ENCODE measurements around the gene MTFMT. TPM values are rescaled to one million over a fixed set of nuclear protein-coding genes. Genes with fewer than 3 reads are reported as not detected.

The MTFMT gene
- total and polyA plus RNA-seq, 4 donors, result 6.8 to 14.7 (median 8.4) TPM

DNA sequence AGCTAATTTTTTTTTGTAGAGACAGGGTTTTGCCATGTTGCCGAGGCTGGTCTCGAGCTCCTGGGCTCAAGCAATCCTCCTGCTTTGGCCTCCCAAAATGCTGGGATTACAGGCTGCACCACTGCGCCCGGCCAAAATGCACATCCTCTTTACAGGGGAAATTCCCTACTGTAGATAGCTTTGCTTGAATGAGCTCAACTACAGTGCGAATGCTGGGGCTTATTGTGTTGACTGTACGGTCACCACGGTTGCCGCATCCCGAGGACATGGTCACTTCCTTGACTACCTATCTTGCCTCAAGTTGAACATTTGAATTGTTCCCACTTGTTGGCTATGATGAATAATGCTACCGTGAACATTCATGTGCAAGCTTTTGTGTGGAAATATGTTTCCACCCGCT is 5.3 kb upstream of the MTFMT start:
- no peak overlapping the region for H3K27ac ChIP-seq (ENCODE audit: low read depth in 1 of 2, low read length in 2 of 2)
- no peak overlapping the region for H3K9ac ChIP-seq (ENCODE audit: low read depth in 1 of 2, low read length in 2 of 2)
- no peak for DNase-seq (ENCODE audit: low spot score)
- H3K4me1 ChIP-seq (ENCODE audit: control insufficient read depth in 4 of 4, insufficient read depth in 4 of 4, low read length in 3 of 4), result peaks cover 0 to 18% (median 15%) of the 10 kb centered on the region in 4 donors
- H3K9me3 ChIP-seq (ENCODE audit: control insufficient read depth in 4 of 4, low read length in 3 of 4), result no peaks in the 10 kb centered on the region
- TF ChIP-seq GABPA (IDR thresholded peaks at IDR 0.05 in 1 of 2, conservative IDR thresholded peaks at IDR 0.05 in 1 of 2), result no peak
- no peak for TF ChIP-seq NR2F2 (IDR thresholded peaks at IDR 0.05)
- TF ChIP-seq YY1 (IDR thresholded peaks at IDR 0.05), result no peak
- no peak for TF ChIP-seq EGR1 (IDR thresholded peaks at IDR 0.05; ENCODE audit: low read depth in 2 of 2)
- TF ChIP-seq HNF4A (conservative IDR thresholded peaks at IDR 0.05), result no peak
- TF ChIP-seq SP1 (IDR thresholded peaks at IDR 0.05), result no peak
- TF ChIP-seq, protein P1, sequence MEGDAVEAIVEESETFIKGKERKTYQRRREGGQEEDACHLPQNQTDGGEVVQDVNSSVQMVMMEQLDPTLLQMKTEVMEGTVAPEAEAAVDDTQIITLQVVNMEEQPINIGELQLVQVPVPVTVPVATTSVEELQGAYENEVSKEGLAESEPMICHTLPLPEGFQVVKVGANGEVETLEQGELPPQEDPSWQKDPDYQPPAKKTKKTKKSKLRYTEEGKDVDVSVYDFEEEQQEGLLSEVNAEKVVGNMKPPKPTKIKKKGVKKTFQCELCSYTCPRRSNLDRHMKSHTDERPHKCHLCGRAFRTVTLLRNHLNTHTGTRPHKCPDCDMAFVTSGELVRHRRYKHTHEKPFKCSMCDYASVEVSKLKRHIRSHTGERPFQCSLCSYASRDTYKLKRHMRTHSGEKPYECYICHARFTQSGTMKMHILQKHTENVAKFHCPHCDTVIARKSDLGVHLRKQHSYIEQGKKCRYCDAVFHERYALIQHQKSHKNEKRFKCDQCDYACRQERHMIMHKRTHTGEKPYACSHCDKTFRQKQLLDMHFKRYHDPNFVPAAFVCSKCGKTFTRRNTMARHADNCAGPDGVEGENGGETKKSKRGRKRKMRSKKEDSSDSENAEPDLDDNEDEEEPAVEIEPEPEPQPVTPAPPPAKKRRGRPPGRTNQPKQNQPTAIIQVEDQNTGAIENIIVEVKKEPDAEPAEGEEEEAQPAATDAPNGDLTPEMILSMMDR (IDR thresholded peaks at IDR 0.05; ENCODE audit: low read depth, low read length, missing input control), result no peak
- TF ChIP-seq RAD21 (IDR thresholded peaks at IDR 0.05), result no peak
- TF ChIP-seq FOXA1 (IDR thresholded peaks at IDR 0.05), result no peak
- TF ChIP-seq, protein P2, sequence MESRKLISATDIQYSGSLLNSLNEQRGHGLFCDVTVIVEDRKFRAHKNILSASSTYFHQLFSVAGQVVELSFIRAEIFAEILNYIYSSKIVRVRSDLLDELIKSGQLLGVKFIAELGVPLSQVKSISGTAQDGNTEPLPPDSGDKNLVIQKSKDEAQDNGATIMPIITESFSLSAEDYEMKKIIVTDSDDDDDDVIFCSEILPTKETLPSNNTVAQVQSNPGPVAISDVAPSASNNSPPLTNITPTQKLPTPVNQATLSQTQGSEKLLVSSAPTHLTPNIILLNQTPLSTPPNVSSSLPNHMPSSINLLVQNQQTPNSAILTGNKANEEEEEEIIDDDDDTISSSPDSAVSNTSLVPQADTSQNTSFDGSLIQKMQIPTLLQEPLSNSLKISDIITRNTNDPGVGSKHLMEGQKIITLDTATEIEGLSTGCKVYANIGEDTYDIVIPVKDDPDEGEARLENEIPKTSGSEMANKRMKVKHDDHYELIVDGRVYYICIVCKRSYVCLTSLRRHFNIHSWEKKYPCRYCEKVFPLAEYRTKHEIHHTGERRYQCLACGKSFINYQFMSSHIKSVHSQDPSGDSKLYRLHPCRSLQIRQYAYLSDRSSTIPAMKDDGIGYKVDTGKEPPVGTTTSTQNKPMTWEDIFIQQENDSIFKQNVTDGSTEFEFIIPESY (IDR thresholded peaks at IDR 0.05), result no peak
- TF ChIP-seq, protein P3, sequence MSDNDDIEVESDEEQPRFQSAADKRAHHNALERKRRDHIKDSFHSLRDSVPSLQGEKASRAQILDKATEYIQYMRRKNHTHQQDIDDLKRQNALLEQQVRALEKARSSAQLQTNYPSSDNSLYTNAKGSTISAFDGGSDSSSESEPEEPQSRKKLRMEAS (IDR thresholded peaks at IDR 0.05), result no peak
- TF ChIP-seq HNF4G (IDR thresholded peaks at IDR 0.05), result no peak
- TF ChIP-seq, protein P4, sequence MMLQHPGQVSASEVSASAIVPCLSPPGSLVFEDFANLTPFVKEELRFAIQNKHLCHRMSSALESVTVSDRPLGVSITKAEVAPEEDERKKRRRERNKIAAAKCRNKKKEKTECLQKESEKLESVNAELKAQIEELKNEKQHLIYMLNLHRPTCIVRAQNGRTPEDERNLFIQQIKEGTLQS (IDR thresholded peaks at IDR 0.05), result no peak
- TF ChIP-seq TAF1 (conservative IDR thresholded peaks at IDR 0.05), result no peak
- no peak for TF ChIP-seq RXRA (IDR thresholded peaks at IDR 0.05)
- no peaks in the 10 kb centered on the region for H3K36me3 ChIP-seq (ENCODE audit: control insufficient read depth in 4 of 4, insufficient read depth in 3 of 4, low read depth in 1 of 4, low read length in 3 of 4)
- no peak overlapping the region for H3K4me3 ChIP-seq (ENCODE audit: low read depth in 1 of 3, low read length in 3 of 3)
- H3K27me3 ChIP-seq (ENCODE audit: control insufficient read depth in 4 of 4, insufficient read depth in 4 of 4, low read length in 3 of 4), result no peaks in the 10 kb centered on the region
- 95% methylated on average over 11 of the region's 11 CpGs for WGBS

DNA sequence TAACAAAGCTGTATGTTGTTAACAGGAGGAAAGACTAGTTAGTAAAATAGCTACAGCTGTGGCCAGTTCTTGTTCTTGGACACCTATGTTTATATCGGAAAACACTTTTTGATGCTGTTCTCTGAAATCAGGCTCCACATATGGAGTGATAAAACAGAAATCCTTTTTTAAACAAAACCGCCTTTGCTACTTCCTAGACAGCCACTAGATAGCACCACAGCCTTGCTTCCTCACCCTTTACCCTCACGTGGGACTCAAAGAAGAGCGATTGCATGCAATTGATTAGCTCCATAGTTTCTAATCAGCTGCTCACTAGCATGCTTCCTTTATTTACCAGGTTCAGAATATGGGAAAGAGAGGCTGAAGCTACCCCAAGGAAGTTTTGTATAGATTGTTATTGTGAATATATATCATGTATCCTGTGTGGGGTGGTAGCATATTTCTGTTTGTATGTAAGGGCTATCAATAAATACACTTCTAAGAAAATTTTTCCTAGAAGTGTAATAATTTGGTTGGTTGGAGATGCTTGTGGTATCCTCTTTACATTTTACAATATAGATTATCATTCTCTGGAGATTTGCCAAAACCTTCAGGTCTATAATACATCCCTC is 4.3 kb upstream of the MTFMT start:
- 5% methylated on average over 4 of the region's 4 CpGs for WGBS
- DNase-seq (ENCODE audit: low spot score), result no peak
- H3K9ac ChIP-seq (ENCODE audit: low read depth in 1 of 2, low read length in 2 of 2), result peak overlapping the region in 1 of 2 donors; percentile 72

More for the DNA sequence above, 4.3 kb upstream of the MTFMT start:
- Histone ChIP-seq H3K27ac (ENCODE audit: low read depth in 1 of 2, low read length in 2 of 2) (peak overlapping the region; percentile 29 to 55), H3K27me3 (ENCODE audit: control insufficient read depth in 4 of 4, insufficient read depth in 4 of 4, low read length in 3 of 4) (no peaks in the 10 kb centered on the region), H3K36me3 (ENCODE audit: control insufficient read depth in 4 of 4, insufficient read depth in 3 of 4, low read depth in 1 of 4, low read length in 3 of 4) (no peaks in the 10 kb centered on the region), H3K9me3 (ENCODE audit: control insufficient read depth in 4 of 4, low read length in 3 of 4) (no peaks in the 10 kb centered on the region), H3K4me1 (ENCODE audit: control insufficient read depth in 4 of 4, insufficient read depth in 4 of 4, low read length in 3 of 4) (peaks cover 0 to 21% (median 16%) of the 10 kb centered on the region in 4 donors), H3K4me3 (ENCODE audit: low read depth in 1 of 3, low read length in 3 of 3) (no peak overlapping the region)
- TF ChIP-seq, protein P3 (IDR thresholded peaks at IDR 0.05), result peak; percentile 21
- TF ChIP-seq, protein P1 (IDR thresholded peaks at IDR 0.05; ENCODE audit: low read depth, low read length, missing input control), result peak; percentile 65
- TF ChIP-seq EGR1 (IDR thresholded peaks at IDR 0.05; ENCODE audit: low read depth in 2 of 2), result no peak
- peak; percentile 86 to 90 for TF ChIP-seq RAD21 (IDR thresholded peaks at IDR 0.05)
